Femur (tissue), 1 donor: Measurements from ENCODE around the gene MYMK.

Experiments
- DNase-seq: peaks from one replicate; pipeline ENCODE4 v3.0.0-alpha.2; 2017

Gene MYMK

GRCh38 chr9:133477992-133478850 is 46.5 kb downstream of the MYMK start:
- DNase-seq: no peak

GRCh38 chr9:133477461-133477860 is 47.3 kb downstream of the MYMK start:
- DNase-seq: no peak

DNA sequence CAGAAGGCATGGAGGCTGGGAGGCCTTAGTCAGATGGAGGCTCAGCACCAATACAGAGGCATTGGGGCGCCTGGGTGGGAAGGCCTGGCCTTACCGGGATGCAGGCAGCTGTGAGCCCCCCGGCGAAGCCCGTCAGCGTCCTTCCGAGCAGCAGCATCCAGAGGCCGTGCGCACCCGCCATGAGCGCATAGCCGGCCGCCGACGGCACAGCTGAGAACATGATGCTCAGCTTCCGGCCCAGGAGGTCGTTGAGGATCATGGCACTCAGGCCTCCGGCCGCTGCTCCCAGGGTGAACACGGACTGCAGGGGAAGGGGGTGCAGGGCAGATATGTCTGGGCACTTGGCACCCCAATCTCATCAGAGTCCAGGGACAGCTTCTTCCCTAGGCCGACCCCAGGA is 47.8 kb downstream of the MYMK start:
- no peak for DNase-seq

GRCh38 chr9:133476036-133476931 is 48.5 kb downstream of the MYMK start:
- DNase-seq: no peak

DNA sequence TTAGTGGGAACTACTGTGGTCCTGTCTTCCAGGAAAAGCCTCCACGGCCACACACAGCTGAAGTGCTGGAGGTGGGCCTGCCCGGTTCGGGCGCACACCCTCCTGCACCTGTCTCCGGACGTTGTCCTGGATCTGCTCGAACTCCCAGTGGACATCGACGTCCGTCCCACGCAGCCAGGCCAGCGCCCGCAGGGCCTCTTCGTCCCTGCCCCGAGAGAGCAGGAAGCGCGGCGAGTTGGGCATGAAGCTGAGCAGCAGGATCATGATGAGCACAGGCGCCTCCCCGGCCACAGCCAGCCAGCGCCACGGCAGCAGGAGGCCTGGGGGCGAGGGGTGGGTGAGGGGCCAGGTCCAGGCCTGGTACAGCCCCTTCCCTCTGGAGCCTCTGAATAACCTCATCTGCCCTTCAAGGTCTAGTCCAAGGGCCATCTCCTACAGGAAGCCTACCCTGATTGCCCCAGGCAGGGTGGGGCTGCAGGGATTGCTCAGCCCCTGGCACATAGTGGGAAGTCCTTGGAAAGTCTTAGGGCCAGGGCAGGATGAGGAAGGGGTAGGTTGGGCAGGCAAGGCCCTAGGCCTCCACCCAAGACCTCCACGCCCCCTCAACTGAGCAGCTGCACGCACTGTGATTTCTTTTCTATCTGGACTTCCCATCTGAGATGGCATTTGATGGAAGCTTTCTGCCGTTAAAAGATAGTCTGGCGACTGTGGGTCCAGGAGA is 49.3 kb downstream of the MYMK start:
- DNase-seq: no peak

- no peak for DNase-seq
These were observed 49.9 kb downstream of the MYMK start for GRCh38 chr9:133474853-133475252.

- no peak for DNase-seq
These were observed 50.5 kb downstream of the MYMK start for GRCh38 chr9:133474215-133474614.

GRCh38 chr9:133473743-133474142 is 51.0 kb downstream of the MYMK start:
- DNase-seq: no peak

DNA sequence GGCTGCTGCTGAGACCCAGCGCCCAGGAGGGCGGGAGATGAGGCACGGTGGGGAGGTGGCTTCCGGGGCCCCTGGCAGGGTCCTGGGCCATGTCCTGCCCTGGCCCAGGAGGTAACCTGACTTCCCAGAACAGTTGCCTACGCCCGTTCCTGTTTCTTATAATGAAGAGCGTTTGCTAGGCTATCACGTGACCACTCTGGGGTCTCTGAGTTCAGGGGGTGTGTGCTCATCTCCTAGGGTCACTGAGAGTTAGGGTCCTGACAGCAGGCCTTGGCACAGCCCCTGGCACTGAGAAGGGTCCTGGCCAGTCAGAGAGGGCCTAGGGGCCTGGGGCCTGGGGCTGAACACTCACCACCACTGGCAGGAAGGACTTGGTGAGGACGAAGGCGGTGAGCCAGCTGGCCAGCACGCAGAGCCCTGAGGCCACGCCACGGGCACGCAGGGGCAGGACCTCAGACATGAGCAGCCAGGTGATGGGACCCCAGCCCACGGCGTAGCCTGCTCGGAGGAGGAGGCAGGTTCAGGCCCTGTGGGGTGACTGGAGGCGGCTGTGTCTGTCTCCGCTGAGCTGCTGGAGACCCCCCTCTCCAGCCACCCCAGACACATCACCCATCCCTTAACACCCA is 51.9 kb downstream of the MYMK start:
- no peak for DNase-seq

DNA sequence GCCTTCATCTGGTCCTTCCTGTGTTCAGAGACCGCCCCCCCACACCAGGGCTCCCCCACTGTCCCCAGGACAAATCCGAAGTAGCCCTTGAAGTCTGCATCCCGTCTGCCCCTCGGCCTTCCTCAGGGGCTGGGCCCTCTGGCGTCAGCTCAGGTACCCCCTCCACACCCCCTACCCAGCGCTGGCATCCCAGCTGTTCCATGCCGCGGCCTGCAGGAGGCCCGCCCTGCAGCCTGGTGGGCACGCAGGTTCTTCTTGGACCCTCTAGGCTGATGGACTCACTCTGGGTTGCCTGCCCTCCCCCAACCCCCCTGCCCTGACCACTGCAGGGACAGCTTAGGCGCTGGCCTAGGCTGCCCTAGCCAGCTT is 52.5 kb downstream of the MYMK start:
- no peak for DNase-seq

DNA sequence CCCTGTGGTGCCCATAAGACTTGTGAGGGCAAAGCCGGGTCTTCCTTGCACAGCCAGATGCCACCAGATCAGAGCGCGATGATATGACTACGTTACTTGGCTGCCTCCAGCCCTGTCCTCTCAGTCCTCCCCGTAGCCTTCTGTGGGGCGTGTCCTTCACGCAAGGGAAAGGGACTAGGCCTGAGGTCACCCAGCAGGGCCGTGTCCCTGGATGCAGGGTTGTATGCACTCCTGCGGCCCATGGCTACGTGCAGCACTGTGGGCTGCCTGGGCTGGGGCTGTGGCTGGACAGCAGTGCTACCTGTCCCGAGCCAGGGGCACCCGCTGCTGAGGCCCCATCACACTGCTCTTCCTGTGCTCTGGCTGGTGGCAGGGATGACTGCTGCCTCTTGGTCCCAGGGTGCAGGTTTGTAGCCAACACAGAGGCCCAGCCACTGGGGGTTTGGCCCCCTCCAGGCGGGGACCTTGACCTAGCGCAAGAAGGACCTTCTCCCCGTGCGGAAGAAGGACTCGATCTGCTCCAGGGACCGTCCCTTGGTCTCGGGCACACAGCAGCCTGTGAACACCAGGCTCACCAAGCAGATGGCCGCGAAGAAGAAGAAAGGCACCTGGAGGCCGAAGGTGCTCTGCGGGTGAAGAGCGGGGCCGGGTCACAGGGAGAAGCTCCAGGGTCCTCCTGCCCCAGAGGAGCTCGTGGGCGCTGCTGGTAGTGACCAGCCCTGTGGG is 53.0 kb downstream of the MYMK start:
- DNase-seq: no peak

- no peak for DNase-seq
These were observed 53.8 kb downstream of the MYMK start for GRCh38 chr9:133470988-133471387.

DNA sequence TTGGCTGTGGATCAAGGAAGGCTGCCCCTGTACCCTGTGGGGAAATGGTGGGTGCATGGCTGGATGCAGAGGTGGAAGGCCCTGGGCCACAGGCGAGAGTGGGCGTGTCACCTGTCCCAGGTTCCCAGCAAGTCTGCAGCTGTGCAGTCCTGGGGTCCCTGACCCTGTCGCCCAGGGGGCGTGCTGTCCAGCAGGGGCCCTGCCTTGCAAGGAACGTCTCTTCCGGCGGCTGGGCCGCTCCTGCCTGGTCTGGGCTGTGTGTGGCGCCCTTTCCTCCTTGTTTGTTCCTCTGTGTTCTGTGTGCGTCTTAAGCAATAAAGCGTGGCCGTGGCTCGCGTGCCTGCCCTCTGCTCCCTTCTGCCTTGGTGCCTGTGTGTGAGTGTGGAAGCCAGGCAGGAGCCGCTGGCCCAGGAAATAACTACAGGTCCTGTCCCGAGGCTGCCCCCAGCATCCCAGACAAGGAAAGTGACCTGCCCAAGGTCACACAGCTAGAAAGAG is 54.3 kb downstream of the MYMK start:
- no peak for DNase-seq

GRCh38 chr9:133468777-133469421 is 55.9 kb downstream of the MYMK start:
- no peak for DNase-seq

- no peak for DNase-seq
These were observed 56.4 kb downstream of the MYMK start for GRCh38 chr9:133468374-133468773.

DNA sequence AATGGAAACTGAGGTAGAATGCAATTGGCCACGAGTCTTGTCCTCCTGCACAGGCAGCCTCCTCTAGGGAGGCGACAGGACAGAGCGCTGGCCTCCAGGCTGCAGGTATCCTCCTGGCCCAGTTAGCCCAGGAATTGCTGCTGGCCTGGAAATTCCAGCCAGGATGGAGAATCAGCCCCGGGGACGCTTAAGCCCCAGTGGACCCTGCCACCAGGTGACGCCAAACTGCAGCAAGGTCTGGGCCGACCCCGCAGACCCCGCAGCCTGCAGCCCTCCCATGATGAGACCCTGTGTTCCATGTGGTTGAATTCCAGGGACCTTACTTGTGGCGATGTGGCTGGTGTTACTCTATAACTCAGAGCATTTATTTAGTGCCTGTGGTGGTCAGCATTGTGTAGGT is 57.7 kb downstream of the MYMK start:
- no peak for DNase-seq

DNA sequence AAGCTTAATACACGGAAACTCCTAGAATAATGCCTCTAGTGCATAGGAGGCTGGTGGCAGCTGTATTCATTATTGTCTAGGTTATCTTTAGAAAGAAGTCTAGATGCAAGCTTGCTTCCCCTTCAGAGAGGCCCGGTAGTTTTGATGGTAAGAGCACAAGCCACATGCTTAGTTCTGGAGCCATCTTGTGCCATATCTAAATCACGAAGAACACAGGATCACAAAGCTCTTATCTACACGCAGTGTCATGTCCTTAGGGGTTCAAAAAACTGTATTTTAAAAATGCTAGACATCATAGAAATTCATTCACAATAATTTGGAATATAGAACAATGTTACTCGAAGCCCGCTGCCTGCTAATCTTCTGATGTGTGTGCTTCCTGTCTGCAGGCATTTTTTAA is 58.8 kb downstream of the MYMK start:
- DNase-seq: no peak

DNA sequence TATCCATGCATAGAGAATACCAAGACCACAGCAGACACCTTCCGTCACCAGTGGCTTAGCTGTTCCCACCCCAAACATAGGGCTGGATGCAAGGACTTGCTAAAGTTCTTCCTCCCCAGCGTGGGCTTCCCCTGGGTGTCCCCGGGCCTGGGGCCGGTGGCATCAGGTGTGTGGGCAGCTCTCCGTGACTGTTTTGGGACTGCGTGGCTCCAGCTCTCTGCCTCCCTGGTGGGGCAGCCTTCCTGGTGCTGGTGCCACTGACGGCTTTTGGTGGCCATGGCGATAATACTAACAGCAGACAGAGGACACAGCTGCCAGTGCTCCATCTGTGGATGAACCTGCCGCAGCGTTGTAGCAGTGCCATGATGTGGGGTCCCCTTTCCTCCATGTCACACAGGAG is 60.1 kb downstream of the MYMK start:
- DNase-seq: no peak
